NCI-H1694 (cell line): ENCODE results near the gene NEDD4L.
A peak's percentile ranks its signal among the peaks of the same experiment; 100 is the strongest.

Experiments used
- DNase-seq: peaks from one replicate; lab custom pipeline; 2025; lab: John Stamatoyannopoulos, UW

NEDD4L gene

DNA sequence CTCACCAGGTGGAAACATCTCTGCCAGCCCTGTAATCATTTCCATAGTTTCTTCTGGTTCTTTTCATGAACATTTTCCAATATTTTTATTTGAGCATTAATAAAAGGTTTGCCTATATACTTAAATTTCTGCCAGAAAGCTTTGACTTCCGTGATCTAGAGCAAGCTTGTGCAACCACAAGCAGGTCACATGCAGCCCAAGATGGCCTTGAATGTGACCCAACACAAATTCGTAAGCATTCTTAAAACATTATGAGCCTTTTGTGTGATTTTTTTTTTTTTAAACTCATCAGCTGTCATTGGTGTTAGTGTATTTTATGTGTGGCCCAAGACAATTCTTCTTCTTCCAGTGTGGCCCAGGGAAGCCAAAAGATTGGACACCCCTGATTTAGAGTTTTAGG lies 51.6 kb downstream of the NEDD4L start:
- no peak for DNase-seq

DNA sequence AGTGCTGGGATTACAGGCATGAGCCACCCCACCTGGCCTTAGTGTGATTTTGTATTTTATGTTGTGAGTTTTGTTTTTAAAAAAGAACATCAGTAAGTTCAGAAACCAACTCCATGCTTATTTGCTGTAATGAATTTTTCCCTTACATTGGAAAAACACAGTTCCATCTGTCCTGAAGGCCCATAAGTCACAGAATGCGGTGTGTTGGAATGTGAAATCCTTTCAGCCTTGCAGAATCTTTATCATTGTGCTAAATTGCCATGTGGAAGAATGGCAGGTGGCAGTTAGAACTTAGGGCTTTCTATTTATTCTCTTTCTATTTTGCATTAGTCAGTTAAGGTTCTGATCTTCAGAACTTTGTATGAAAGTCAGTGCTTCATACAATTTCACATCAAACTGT lies 52.6 kb downstream of the NEDD4L start:
- DNase-seq: no peak

- no peak for DNase-seq
Observed at GRCh38 chr18:58097121-58097906, 53.3 kb downstream of the NEDD4L start.

GRCh38 chr18:58097907-58098166 lies 53.8 kb downstream of the NEDD4L start:
- DNase-seq: no peak

DNA sequence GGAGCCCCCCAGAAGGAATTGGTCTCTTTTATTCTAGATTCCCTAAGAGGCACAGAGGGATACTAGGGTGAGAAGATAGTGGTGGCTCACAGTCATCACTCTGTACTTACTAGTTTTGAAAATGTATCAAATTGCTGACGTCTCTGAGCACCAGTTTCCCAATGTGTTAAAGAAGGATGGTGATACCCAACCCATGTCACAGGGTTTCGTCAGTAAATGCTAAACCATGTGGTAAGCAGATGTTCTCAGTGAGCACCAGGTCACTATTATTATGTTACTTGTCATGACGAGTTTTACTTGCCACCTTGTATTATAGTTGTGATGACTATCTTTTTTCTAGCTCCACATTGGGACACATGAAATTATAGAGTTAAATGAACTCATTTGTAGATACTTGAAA lies 54.7 kb downstream of the NEDD4L start:
- no peak for DNase-seq

DNA sequence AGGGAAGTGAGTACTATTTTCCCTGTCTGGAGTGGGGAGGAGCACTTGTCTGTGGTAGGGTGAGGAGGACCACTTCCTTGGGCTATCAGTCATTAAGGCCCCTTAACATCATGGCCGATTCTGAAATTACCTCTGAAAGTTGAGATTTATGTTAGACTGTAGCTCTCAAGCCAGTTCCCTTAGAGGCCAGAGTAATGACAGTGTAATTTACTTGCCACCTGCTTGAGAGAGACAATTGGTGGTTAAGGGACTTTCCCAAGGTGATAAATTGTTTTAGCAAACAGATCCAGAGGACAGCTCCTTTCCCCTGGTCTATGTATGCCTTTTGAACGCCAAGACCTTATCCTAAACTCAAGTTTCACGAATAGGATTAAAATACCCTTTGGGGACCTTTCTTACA lies 56.1 kb downstream of the NEDD4L start:
- DNase-seq: no peak

DNA sequence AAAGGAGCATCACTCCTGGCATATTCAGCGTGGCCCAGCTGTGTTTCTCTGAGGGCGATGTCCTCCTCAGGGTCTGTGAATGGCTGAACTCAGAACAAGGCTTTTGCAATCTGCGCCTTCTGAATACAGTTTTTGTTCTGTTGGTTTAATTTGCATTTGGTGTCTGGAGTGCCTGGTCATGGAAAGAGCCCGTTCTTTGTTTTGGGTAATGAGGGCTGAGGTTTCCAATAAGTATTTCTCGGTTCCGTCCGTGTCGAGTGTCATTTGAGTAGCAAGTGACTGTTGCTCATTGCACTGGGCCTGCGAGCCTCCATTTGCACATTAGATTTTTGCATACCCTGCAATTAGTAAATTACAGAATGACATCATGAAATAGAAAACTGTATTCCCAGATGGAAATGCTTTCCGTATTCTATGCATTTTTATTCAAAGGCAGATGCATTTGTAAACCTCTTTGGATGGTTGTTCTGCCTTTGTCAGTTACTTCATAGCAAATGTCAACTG lies 57.3 kb downstream of the NEDD4L start:
- DNase-seq: no peak

GRCh38 chr18:58102018-58102417 lies 58.0 kb downstream of the NEDD4L start:
- DNase-seq: no peak

DNA sequence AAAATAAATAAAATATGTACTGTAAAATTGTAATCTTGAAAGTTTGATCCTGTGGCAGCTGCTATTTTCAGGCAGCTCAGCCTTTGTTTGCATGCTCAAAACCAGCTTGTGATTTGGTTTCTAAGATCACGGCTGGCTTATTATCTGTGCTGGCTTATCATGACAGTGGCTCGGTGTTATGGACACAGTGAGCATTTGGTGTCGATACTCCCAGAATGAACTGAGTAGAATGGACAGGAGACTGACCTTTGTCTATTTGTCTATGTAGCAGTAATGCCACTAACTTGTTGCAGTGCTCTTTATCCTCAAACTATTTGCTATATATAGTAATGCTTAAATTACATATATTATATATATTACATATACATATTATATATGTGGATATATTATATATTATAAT lies 58.8 kb downstream of the NEDD4L start:
- no peak for DNase-seq

DNA sequence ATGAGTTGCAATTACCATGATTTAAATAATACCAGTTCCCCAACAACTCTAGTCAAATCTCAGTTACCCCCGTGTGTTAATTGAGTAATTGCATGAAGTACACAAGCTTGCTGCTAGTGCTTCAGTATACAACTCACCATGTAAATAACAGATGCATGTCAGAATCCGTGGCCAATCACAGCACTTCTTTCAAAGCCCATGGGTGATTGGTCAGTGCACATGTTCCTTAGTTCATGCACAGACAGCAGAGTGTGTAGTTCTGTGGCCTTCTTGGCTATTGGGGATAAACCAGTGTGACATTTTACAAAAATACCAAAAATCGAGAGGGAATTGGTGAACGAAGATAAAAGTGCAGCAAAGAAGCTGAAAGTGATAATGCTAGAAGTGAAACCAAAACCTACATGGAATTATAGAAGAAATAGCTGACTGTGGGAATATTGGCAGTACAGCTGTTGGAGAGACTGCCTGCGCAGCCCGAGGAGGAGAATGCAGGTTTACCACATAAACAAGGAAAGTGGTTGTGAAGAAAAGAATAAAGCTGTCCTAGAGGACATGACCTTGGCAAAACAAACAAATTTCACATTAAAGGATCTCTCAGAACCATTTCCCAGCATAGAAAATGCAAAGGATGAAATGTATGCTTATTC lies 59.4 kb downstream of the NEDD4L start:
- no peak for DNase-seq

- DNase-seq: no peak
Observed at GRCh38 chr18:58104096-58104495, 60.1 kb downstream of the NEDD4L start.

DNA sequence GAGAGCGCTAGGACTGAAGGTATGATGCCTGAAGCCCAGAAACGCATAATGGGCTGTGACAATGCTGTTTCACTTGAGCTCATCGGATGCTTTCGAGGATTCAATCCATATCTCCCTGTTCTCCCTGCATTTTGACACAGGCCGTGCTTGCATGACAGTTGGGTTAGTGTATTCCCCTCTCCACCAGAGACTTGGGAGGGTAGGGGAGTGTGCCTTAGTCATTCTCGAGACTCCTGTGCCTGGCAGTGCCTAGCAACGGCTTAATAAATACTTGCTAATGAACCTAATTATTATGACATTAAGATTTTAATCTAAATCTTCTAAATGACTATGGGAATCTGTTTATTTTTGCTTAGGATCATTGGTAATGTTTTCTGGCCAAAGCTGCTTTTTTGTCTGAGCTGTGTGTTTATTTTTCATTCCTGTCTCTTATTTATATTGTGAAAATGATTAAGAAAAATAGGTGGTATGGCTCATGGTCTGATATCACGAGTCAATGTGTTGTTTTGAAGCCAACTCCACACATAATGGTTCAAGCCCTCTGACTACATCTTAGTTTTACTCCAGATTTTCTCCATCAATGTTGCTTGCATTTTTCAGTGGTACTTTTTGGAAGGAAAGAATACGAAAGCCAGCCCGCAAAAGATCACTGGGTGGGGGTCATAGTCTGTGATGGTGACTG lies 61.3 kb downstream of the NEDD4L start:
- DNase-seq: no peak

- DNase-seq: peak; percentile 35
Observed at GRCh38 chr18:58105888-58106260, 61.8 kb downstream of the NEDD4L start.

DNA sequence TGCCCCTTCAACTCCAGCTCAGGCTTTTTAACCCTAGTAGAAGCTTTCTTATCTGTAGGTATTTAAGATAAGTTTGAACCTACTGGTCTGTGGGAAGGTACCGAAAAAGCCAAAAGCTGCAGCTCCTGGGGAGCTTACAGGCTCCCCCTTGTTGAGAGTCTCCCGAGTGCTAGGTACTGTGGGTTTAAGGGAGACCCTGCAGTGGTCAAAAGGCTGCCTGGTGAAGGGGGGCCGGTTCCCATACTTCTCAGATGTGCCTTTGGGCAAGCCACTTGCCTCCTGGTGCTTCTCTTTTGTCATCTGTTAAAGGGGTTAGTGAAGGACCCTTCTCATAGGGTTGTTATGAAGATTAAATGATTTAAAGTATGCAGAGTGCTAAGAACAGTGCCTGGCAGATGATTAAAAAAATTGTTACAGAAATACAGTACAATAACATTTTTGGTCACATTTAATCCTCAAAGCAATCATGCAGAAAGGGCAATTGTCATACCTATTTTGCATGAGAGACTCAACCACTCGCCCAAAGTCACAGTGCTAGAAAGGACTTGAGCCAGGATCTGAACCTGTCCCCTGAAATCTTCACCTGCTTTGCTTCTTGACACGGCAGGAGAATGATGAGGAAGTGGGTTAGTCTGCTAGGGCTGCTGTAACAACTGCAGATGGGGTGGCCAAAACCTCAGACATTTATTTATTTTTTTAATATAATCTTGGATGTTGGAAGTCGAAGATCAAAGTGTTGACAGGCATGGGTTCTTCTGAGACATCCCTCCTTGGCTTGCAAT lies 62.5 kb downstream of the NEDD4L start:
- no peak for DNase-seq

- no peak for DNase-seq
Observed at GRCh38 chr18:58109256-58109655, 65.2 kb downstream of the NEDD4L start.

GRCh38 chr18:58110398-58110797 lies 66.4 kb downstream of the NEDD4L start:
- no peak for DNase-seq

GRCh38 chr18:58112174-58112573 lies 68.1 kb downstream of the NEDD4L start:
- DNase-seq: no peak

DNA sequence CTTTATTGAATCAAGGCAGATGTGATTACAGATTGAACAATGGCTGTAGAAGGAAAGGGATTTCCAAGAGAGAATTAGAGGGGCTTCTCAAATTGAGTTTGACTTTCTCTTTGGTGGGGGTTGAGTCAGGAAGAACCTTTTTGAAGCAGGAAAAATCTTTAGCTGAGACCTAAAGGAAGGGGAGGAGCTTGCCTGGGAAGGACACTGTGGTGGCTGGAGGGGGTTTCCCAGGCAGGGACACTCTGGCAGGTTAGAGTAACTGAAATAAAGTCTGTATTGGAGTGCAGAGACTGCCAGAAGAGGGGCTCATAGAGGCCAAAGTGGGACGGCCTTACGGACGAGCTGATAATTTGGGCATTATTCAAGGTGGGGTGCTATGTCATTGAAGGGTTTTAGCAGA lies 69.3 kb downstream of the NEDD4L start:
- DNase-seq: no peak

DNA sequence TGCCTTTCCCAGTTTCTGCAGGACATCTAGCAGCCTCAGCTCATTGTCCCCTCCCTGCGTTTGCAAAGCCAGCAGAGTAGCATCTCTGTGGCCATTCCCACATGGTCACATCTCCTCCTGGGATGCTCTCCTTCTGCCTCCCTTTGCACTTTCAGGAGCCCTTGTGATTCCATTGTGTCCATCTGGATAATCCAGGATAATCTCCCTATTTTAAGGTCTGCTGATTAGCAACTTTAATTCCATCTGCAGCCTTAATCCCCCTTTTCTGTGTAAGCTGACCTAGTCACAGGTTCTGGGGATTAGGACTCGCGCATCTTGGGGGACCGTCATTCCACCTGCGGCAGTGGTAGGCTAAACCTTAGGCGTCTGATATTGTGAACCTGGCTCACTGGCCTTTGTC lies 70.7 kb downstream of the NEDD4L start:
- DNase-seq: no peak

DNA sequence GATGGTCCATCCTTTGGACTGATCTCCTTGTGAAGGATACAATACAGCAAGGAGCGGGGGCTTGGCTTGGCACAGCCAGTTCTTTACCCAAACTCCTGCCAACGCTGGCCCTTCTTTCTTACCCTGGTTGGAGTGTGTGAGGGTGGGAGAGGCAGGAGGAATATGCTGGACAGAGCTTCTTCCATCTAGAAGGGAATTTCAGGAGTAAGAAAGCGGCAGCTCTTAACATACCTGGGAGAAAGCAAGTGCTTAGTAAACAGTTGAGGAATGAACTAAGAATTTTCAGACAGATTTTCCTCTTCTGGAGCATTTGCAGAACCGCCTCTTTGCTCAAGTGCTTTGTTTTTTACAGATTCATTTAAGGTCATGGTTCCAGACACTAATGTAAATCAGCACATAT lies 72.8 kb downstream of the NEDD4L start:
- no peak for DNase-seq

DNA sequence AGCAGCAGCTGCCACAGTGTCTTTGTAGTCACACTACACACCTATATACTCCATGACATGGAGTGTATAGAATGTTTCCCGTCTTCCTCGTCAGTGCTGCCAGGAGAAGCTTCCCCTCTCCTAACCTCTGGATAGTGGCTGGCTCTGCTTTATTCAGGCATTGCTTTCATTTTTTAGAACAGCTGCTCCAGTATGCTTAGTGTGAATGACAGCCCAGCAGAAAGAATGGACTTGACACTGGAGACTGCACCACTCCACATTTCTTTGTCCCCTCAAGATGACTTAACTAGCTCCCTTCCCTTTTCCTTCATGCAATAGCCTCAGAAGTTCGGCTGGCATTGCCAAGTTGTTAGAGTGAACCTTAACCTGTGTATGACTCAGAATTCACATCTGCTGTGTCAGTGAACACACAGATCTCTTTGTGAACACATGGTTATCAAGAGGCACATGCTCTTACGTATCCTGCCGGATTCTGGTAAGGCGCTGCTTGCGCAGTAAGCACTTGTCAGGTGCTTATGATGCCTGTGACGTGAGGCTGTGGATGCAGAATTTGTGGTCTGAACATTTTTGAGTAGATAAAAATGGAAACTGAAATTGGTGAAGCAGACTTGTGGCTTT lies 73.9 kb downstream of the NEDD4L start:
- DNase-seq: no peak

GRCh38 chr18:58118536-58118935 lies 74.5 kb downstream of the NEDD4L start:
- no peak for DNase-seq
